Breast epithelium (tissue), 3 donors: Measurements from ENCODE around the gene MEF2C.

Source experiments
- CTCF ChIP-seq, 3 donors: fragments of 450-650 bp; IDR thresholded peaks; one replicate each; pipeline ENCODE4 v1.5.1; 2016 to 2017; ENCODE audit warnings: antibody characterized with exemption in 3 of 3, mild to moderate bottlenecking in 3 of 3, moderate library complexity in 3 of 3
- POLR2A ChIP-seq: fragments of 450-650 bp; IDR thresholded peaks from one replicate; pipeline ENCODE4 v1.6.1; 2016; ENCODE audit warnings: antibody characterized with exemption, mild to moderate bottlenecking, moderate library complexity
- POLR2AphosphoS5 ChIP-seq, 3 donors: sonication (generic); formaldehyde crosslinking; IDR thresholded peaks; one replicate each; pipeline ENCODE4 v1.6.1; 2017; ENCODE audit warnings: antibody characterized with exemption in 3 of 3

GRCh38 chr5:88680253-88681132 is 202.5 kb downstream of the MEF2C start:
- TF ChIP-seq CTCF (IDR thresholded peaks at IDR 0.05) (peak in 2 of 3 donors; percentile 75 to 92), POLR2A (no peak), POLR2AphosphoS5 (IDR thresholded peaks at IDR 0.05) (no peak)
